Pancreas (tissue), 10 donors: ENCODE results near the gene CALD1. TPM values are rescaled to one million over a fixed set of nuclear protein-coding genes. Genes with fewer than 3 reads are reported as not detected.
A peak's percentile ranks its signal among the peaks of the same experiment; 100 is the strongest.

Source experiments
- ATAC-seq, 4 donors: fragments of 200-7000 bp; cut with Tn5 transposase; one replicate each; pipeline versions ENCODE4 v1.8.0 to v1.9.1; 2020; ENCODE audit warnings: mild to moderate bottlenecking in 4 of 4, moderate library complexity in 4 of 4
- DNase-seq, 6 donors: peaks; one replicate each; pipeline ENCODE4 v3.0.0-alpha.2; 2020
- FAIRE-seq: peaks from 2 replicates; lab custom pipeline; 2012; peaks lifted over from hg19 to GRCh38; lab: Jason Lieb, UNC
- H3K27ac ChIP-seq, 4 donors: fragments of 200-600 bp; sonication (generic); 1 replicate in 3 of 4; 2 replicates in 1 of 4; pipeline versions ENCODE4 v1.5.0 to v1.8.0; 2020
- H3K27me3 ChIP-seq, 4 donors: fragments of 200-600 bp; one replicate each; pipeline ENCODE4 v1.8.0; 2021
- H3K36me3 ChIP-seq, 3 donors: fragments of 200-600 bp; sonication (generic) in 1 of 3; one replicate each; pipeline versions ENCODE4 v1.5.0 to v1.8.0; 2020 to 2021
- H3K4me1 ChIP-seq, 3 donors: fragments of 200-600 bp; one replicate each; pipeline ENCODE4 v1.8.0; 2021
- H3K4me3 ChIP-seq, 4 donors: fragments of 200-600 bp; sonication (generic) in 2 of 4; one replicate each; pipeline versions ENCODE4 v1.5.0 to v1.8.0; 2020 to 2021
- H3K9me3 ChIP-seq, 4 donors: fragments of 200-600 bp; one replicate each; pipeline ENCODE4 v1.8.0; 2021
- CTCF ChIP-seq, 4 donors: fragments of 200-600 bp; sonication (generic) in 3 of 4; IDR thresholded peaks; one replicate each; pipeline versions ENCODE4 v1.5.0 to v1.8.0; 2021; ENCODE audit warnings: antibody characterized with exemption in 4 of 4
- WGBS, 2 donors: extraction: QIAGEN DNeasy Blood & Tissue Kit; methylation state at CpG; one replicate each; pipeline ENCODE4 v1.1.7; 2013; 5-methylcytosine and 5-hydroxymethylcytosine counted together
- intact Hi-C, 3 donors: fragments of 100-400 bp; cut with DNase I; formaldehyde crosslinking; loops; one replicate each; pipeline versions ENCODE4 v1.11.1 to v1.14.2; 2022
- polyA plus RNA-seq, 2 donors: library from polyadenylated mRNA; stranded (reverse); fragments of 200-250 nt; gene quantifications; one replicate each; pipeline ENCODE4 v1.2.3, GENCODE V29; 2013
- total RNA-seq, 6 donors: library from RNA; stranded (reverse); fragmentation: NEBNext Ultra II Directional in 4 of 6; extraction: Animal tissue kit (Norgen Biotek cat#: 25700) in 4 of 6; gene quantifications; one replicate each; pipeline versions ENCODE4 v1.2.1 to v1.2.4, GENCODE V29; 2021 to 2023
- donor health status: healthy with polysubstance abuse.
- donor health status: DM: no; HTN: no; CAD: no; lungs with moderate emphysema.
- donor health status: DM: no; HTN: no; CAD: no.
- donor health status: control.
- donor health status: control.
- donor health status: Bipolar disorder and iron deficiency.
- donor health status: DM: yes; HTN: yes; CAD: no.
- donor health status: DM: no; HTN: no; CAD: no.
- donor health status: DM: no; HTN: no; CAD: no.
- donor health status: DM: yes; HTN: yes; CAD: no.

Gene CALD1
- total and polyA plus RNA-seq, 8 donors, result 17.0 to 85.8 (median 33.2) TPM

- Histone ChIP-seq H3K36me3 (no peaks in the 10 kb centered on the region), H3K9me3 (no peaks in the 10 kb centered on the region), H3K27me3 (no peaks in the 10 kb centered on the region), H3K27ac (no peak overlapping the region), H3K4me3 (no peak overlapping the region), H3K4me1 (peaks cover 9 to 10% (median 10%) of the 10 kb centered on the region in 3 donors)
- ATAC-seq, result no peak
- no peak for DNase-seq
- no peak for TF ChIP-seq CTCF (IDR thresholded peaks at IDR 0.05)
- whole genome bisulfite sequencing, 2 donors, result 97% methylated on average over 4 of the region's 4 CpGs
- intact Hi-C loops, result no loop called here
- no peak for FAIRE-seq
Measured at GRCh38 chr7:134910968-134911367, 131.5 kb downstream of the CALD1 start.

- H3K9me3 ChIP-seq, result no peaks in the 10 kb centered on the region
- no peaks in the 10 kb centered on the region for H3K27me3 ChIP-seq
- H3K27ac ChIP-seq, result no peak overlapping the region
- ATAC-seq (no peak), FAIRE-seq (no peak), DNase-seq (no peak)
- no peak for TF ChIP-seq CTCF (IDR thresholded peaks at IDR 0.05)
- 82 to 88% methylated on average over 6 of the region's 6 CpGs for WGBS, 2 donors
- intact Hi-C loops, result no loop called here
- no peak overlapping the region for H3K4me3 ChIP-seq
- H3K4me1 ChIP-seq, result no peaks in the 10 kb centered on the region
- no peaks in the 10 kb centered on the region for H3K36me3 ChIP-seq
Measured at GRCh38 chr7:134916171-134916883, 136.9 kb downstream of the CALD1 start.

GRCh38 chr7:134919240-134919641 lies 139.8 kb downstream of the CALD1 start:
- no peaks in the 10 kb centered on the region for H3K9me3 ChIP-seq
- FAIRE-seq (no peak), ATAC-seq (no peak), DNase-seq (no peak)
- intact Hi-C loops, result no loop called here
- no peaks in the 10 kb centered on the region for H3K4me1 ChIP-seq
- TF ChIP-seq CTCF (IDR thresholded peaks at IDR 0.05), result no peak
- no peaks in the 10 kb centered on the region for H3K36me3 ChIP-seq
- no peak overlapping the region for H3K4me3 ChIP-seq
- no peak overlapping the region for H3K27ac ChIP-seq
- H3K27me3 ChIP-seq, result no peaks in the 10 kb centered on the region

- ATAC-seq (no peak), DNase-seq (no peak), FAIRE-seq (peak; percentile 72)
- Histone ChIP-seq H3K4me3 (no peak overlapping the region), H3K4me1 (no peaks in the 10 kb centered on the region), H3K27me3 (no peaks in the 10 kb centered on the region), H3K27ac (no peak overlapping the region), H3K9me3 (no peaks in the 10 kb centered on the region), H3K36me3 (no peaks in the 10 kb centered on the region)
- TF ChIP-seq CTCF (IDR thresholded peaks at IDR 0.05), result no peak
- 73 to 84% methylated on average over 2 of the region's 2 CpGs for WGBS, 2 donors
- intact Hi-C loops, result no loop called here
Measured at GRCh38 chr7:134920026-134920753, 140.8 kb downstream of the CALD1 start.
